GM18870 (cell line): ENCODE results near the gene FAM111B.
A peak's percentile ranks its signal among the peaks of the same experiment; 100 is the strongest.
"Not testable (repeated sequence)": the region's sequence is repeated elsewhere in the genome, so short reads cannot be mapped to it uniquely, and the experiment has no call there.

Experiments
- ATAC-seq: cut with Tn5 transposase; IDR thresholded peaks from one replicate; pipeline ENCODE4 v1.9.1; 2021; ENCODE audit warnings: moderate library complexity; ENCODE audit not compliant: unreplicated experiment

Gene FAM111B

GRCh38 chr11:59106363-59107336 lies at the start of gene FAM111B:
TSS of gene FAM111B (plus strand) at chr11:59107237. CDS start at chr11:59109626, 2,389 bp downstream.
- peak; percentile 79 for ATAC-seq

GRCh38 chr11:59058120-59059033 lies 48.7 kb upstream of the FAM111B start:
- ATAC-seq, result peak; percentile 95

- ATAC-seq, result not testable (repeated sequence)
Measured at GRCh38 chr11:59060096-59060495, 46.9 kb upstream of the FAM111B start.

- ATAC-seq, result no peak
Measured at GRCh38 chr11:59062602-59063529, 44.2 kb upstream of the FAM111B start.

- ATAC-seq, result peak; percentile 77
Measured at GRCh38 chr11:59063996-59064727, 42.9 kb upstream of the FAM111B start.

- ATAC-seq, result no peak
Measured at GRCh38 chr11:59069087-59069486, 38.0 kb upstream of the FAM111B start.

GRCh38 chr11:59076876-59077571 lies 30.0 kb upstream of the FAM111B start:
- ATAC-seq, result peak; percentile 89

- no peak for ATAC-seq
Measured at GRCh38 chr11:59078435-59078834, 28.6 kb upstream of the FAM111B start.

- ATAC-seq, result no peak
Measured at GRCh38 chr11:59079086-59079485, 28.0 kb upstream of the FAM111B start.

GRCh38 chr11:59080421-59080820 lies 26.6 kb upstream of the FAM111B start:
- not testable (repeated sequence) for ATAC-seq

GRCh38 chr11:59081430-59082020 lies 25.5 kb upstream of the FAM111B start:
- ATAC-seq, result not testable (repeated sequence)

- ATAC-seq, result not testable (repeated sequence)
Measured at GRCh38 chr11:59086007-59086406, 21.0 kb upstream of the FAM111B start, which contains the start of gene GLYATL1B. TSS of gene GLYATL1B (plus strand) at chr11:59086307. CDS start at chr11:59086307, 0 bp downstream.

GRCh38 chr11:59088162-59088561 lies 18.9 kb upstream of the FAM111B start:
- ATAC-seq, result no peak

GRCh38 chr11:59093576-59093975 lies 13.5 kb upstream of the FAM111B start:
- not testable (repeated sequence) for ATAC-seq

GRCh38 chr11:59095225-59095624 lies 11.8 kb upstream of the FAM111B start:
- ATAC-seq, result peak; percentile 84

- not testable (repeated sequence) for ATAC-seq
Measured at GRCh38 chr11:59095972-59096575, 11.0 kb upstream of the FAM111B start.

- ATAC-seq, result peak; percentile 32
Measured at GRCh38 chr11:59097113-59097708, 9.8 kb upstream of the FAM111B start.

GRCh38 chr11:59097938-59098337 lies 9.1 kb upstream of the FAM111B start:
- not testable (repeated sequence) for ATAC-seq
